Kidney (tissue), 14 donors: ENCODE results near the gene KCNG2. TPM values are rescaled to one million over a fixed set of nuclear protein-coding genes. Genes with fewer than 3 reads are reported as not detected.

Experiments used
- DNase-seq, 5 donors: peaks; one replicate each; pipeline ENCODE4 v3.0.0-alpha.2; 2013 to 2020
- FAIRE-seq: peaks from 2 replicates; lab custom pipeline; 2012; peaks lifted over from hg19 to GRCh38; lab: Jason Lieb, UNC
- H3K27ac ChIP-seq, 2 donors: one replicate each; pipeline ENCODE4 v1.7.0; 2013; ENCODE audit warnings: low read depth in 2 of 2, low read length in 2 of 2, inconsistent platforms in 1 of 2
- H3K27me3 ChIP-seq: one replicate; pipeline ENCODE4 v1.7.1; 2013; ENCODE audit warnings: low read length, inconsistent platforms; ENCODE audit not compliant: control insufficient read depth, insufficient read depth
- H3K36me3 ChIP-seq, 3 donors: one replicate each; pipeline versions ENCODE4 v1.7.0 to v1.7.1; 2013; ENCODE audit warnings: low read length in 3 of 3, control low read depth in 1 of 3, inconsistent platforms in 1 of 3; ENCODE audit not compliant: insufficient read depth in 3 of 3, control insufficient read depth in 2 of 3
- H3K4me1 ChIP-seq, 3 donors: one replicate each; pipeline versions ENCODE4 v1.7.0 to v1.7.1; 2013; ENCODE audit warnings: low read length in 3 of 3, inconsistent platforms in 1 of 3, low read depth in 1 of 3; ENCODE audit not compliant: control insufficient read depth in 2 of 3, insufficient read depth in 2 of 3
- H3K4me3 ChIP-seq, 3 donors: one replicate each; pipeline versions ENCODE4 v1.7.0 to v1.8.1; 2013; ENCODE audit warnings: low read length in 3 of 3, control low read depth in 1 of 3, inconsistent platforms in 1 of 3
- H3K9ac ChIP-seq, 3 donors: one replicate each; pipeline versions ENCODE4 v1.7.0 to v1.7.1; 2013; ENCODE audit warnings: low read length in 3 of 3, control low read depth in 1 of 3, inconsistent platforms in 1 of 3
- H3K9me3 ChIP-seq, 3 donors: one replicate each; pipeline versions ENCODE4 v1.7.0 to v1.7.1; 2013; ENCODE audit warnings: low read length in 3 of 3, control low read depth in 1 of 3, inconsistent platforms in 1 of 3; ENCODE audit not compliant: control insufficient read depth in 2 of 3, insufficient read depth in 1 of 3
- intact Hi-C: fragments of 100-400 bp; cut with DNase I; formaldehyde crosslinking; loops from one replicate; pipeline ENCODE4 v1.11.1; 2022
- polyA plus RNA-seq: library from polyadenylated mRNA; stranded (reverse); fragments of 350-450 nt; fragmentation: Illumina TruSeq; extraction: RNeasy Lipid Tissue Mini Kit (QIAGEN cat#74804); gene quantifications from one replicate; pipeline ENCODE4 v1.2.3, GENCODE V29; 2014; ENCODE audit warnings: low read depth, low replicate concordance; ENCODE audit not compliant: insufficient read depth
- total RNA-seq: library from RNA; stranded (reverse); fragmentation: NEBNext Ultra II Directional; extraction: Animal tissue kit (Norgen Biotek cat#: 25700); gene quantifications from one replicate; pipeline ENCODE4 v1.2.1, GENCODE V29; 2021
- TF ChIP-seq, protein P1 (sequence below): IDR thresholded peaks from 3 replicates; pipeline ENCODE4 v1.5.1; 2012; ENCODE audit warnings: mild to moderate bottlenecking, moderate library complexity, borderline replicate concordance; ENCODE audit not compliant: insufficient read depth; ENCODE audit errors: extremely low read depth
- donor health status: control.
- donor health status: control.
- donor health status: control.
- donor health status: control.
- donor health status: control.
- donor health status: DM: yes; HTN: yes; CAD: no.
- donor health status: Normal renal cell carcinoma (clear cell type).

Gene KCNG2
- total and polyA plus RNA-seq, 2 donors from 2014 or later: 0.76 TPM; not detected in 1

DNA sequence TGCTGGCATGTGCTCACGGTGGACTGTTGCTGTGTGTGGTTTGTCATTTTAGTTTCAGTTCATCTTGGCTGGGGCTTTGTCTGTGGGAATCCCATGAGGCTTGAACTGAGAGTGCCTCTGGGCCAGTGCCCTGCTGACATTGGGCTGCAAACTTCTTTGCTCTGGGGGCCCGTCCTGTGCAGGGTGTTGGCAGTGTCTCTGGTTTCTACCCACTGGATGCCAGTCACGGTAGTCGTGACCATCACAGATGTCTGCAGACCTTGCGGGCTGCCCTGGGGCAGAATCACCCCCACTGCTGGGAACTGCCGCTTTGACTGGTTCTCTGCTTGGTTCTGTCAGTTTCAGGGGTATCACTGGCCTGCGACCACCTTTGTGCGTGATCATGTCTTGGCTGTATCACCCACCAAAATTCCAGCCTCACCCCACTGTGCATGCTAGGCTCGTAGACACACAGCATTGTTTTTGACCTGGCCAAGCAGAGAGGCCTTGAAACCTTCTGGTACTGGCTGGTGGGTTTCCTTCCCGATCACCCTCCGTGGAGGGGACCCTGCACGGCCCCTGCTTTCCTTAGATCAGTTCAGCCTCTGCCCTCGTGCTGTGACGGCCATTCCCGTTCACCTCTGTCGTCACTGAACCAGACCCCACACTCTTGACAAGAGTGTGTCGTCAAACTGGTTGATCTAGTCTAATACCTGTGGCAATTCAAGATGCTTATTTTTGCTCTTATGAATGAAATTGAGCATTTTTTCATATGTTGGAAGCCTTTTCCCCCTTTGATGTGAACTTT is 57.6 kb downstream of the KCNG2 start:
- TF ChIP-seq, protein P1, sequence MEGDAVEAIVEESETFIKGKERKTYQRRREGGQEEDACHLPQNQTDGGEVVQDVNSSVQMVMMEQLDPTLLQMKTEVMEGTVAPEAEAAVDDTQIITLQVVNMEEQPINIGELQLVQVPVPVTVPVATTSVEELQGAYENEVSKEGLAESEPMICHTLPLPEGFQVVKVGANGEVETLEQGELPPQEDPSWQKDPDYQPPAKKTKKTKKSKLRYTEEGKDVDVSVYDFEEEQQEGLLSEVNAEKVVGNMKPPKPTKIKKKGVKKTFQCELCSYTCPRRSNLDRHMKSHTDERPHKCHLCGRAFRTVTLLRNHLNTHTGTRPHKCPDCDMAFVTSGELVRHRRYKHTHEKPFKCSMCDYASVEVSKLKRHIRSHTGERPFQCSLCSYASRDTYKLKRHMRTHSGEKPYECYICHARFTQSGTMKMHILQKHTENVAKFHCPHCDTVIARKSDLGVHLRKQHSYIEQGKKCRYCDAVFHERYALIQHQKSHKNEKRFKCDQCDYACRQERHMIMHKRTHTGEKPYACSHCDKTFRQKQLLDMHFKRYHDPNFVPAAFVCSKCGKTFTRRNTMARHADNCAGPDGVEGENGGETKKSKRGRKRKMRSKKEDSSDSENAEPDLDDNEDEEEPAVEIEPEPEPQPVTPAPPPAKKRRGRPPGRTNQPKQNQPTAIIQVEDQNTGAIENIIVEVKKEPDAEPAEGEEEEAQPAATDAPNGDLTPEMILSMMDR: no peak
- H3K9me3 ChIP-seq: no peaks in the 10 kb centered on the region
- H3K4me3 ChIP-seq: no peak overlapping the region
- H3K27me3 ChIP-seq: no peaks in the 10 kb centered on the region
- intact Hi-C loops: no loop called here
- no peak overlapping the region for H3K27ac ChIP-seq
- no peaks in the 10 kb centered on the region for H3K4me1 ChIP-seq
- DNase-seq (no peak), FAIRE-seq (no peak)
- H3K36me3 ChIP-seq: no peaks in the 10 kb centered on the region
- no peak overlapping the region for H3K9ac ChIP-seq

DNA sequence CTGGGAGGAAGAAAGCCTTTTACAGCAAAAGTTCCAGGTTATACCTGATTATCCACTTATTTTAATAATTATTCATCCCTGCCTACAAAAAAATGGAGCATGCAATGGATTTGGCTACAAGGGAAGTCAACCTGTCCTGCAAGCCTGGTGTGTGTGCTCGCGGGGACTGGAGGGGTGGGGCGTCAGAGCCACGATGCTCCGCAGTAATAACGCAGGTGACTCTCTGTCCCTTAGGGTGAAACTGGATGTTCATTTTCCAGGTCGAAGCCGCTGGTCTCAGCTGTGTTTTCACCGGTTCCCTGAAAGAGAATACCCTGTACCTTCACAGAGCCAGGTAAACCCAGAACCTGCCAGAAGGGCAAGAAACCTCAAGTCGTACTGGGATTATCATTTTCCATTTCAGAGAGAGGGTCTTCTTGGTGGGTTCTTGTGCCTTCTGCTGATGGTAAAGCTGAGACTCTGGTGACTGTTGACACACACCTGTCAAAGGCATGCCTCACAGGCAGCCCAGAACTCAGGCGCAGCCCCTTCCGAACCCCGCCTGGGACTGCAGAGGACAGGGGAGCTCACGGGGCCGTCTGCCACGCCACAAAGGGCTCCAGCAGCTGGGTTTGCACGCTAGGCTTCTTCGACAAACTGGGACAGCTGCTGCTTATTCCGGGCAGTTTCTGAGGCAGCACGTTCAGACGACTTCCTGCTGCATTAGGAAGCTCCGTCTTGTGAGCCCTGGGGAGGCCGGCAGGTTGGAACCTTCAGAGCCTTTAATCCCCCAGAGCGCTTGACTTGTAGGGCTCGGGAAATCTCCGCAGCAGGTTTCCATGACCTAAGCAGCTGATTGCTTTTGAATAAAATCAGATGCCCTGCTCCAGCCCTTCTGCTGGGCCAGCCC is 58.6 kb downstream of the KCNG2 start:
- H3K27ac ChIP-seq: no peak overlapping the region
- no peak overlapping the region for H3K4me3 ChIP-seq
- FAIRE-seq: no peak
- H3K9ac ChIP-seq: no peak overlapping the region
- no peaks in the 10 kb centered on the region for H3K4me1 ChIP-seq
- intact Hi-C loops: no loop called here
- H3K27me3 ChIP-seq: no peaks in the 10 kb centered on the region
- no peaks in the 10 kb centered on the region for H3K9me3 ChIP-seq
- no peaks in the 10 kb centered on the region for H3K36me3 ChIP-seq
- TF ChIP-seq, protein P1: no peak
- DNase-seq: peak in 2 of 5 donors; percentile 61 to 71

DNA sequence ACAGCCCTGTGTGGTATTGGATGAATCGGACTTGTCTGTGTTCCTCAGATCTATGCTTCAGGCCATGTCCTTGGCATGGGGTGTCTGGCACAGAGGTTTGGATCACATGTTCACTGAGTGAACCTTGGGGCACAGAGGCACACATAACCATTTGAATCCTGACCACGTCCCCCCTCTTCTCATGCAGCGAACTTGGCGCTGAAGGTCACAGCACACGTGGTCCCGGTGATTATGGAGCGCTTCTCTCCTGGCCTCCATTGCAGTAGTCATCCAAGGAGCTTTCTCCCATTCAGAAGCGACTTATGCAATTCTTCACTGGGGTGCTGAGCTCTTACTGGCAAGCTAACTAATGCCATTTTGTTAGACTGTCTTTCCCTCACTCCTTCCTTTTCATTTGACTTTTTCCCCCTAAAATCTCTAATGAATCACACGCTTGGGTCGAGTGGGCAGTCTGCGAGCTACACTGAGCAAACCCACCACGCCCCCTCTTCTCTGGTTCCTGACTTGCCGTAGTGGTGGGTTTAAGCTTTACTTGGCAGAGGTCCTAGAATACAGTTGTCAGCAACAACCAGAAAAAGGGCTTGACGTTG is 59.4 kb downstream of the KCNG2 start:
- Histone ChIP-seq H3K36me3 (no peaks in the 10 kb centered on the region), H3K27me3 (no peaks in the 10 kb centered on the region), H3K9me3 (no peaks in the 10 kb centered on the region), H3K4me1 (no peaks in the 10 kb centered on the region), H3K9ac (no peak overlapping the region), H3K4me3 (no peak overlapping the region), H3K27ac (no peak overlapping the region)
- DNase-seq (peak in 2 of 5 donors; percentile 28 to 43), FAIRE-seq (no peak)
- TF ChIP-seq, protein P1: no peak
- intact Hi-C loops: no loop called here
